GM23248 (cell line): Measurements from ENCODE around the gene MYRIP.

ENCODE experiments used
- EZH2 ChIP-seq: fragments of 200-600 bp; sonication (generic); IDR thresholded peaks from 2 replicates; pipeline ENCODE4 v1.6.1; 2018; ENCODE audit warnings: antibody characterized with exemption, mild to moderate bottlenecking; ENCODE audit not compliant: insufficient read depth, poor library complexity, severe bottlenecking
- EZH2phosphoT487 ChIP-seq: fragments of 200-600 bp; sonication (generic); IDR thresholded peaks from 2 replicates; pipeline ENCODE4 v1.6.1; 2018; ENCODE audit warnings: antibody characterized with exemption, moderate library complexity, mild to moderate bottlenecking, low read depth; ENCODE audit not compliant: insufficient read depth

DNA sequence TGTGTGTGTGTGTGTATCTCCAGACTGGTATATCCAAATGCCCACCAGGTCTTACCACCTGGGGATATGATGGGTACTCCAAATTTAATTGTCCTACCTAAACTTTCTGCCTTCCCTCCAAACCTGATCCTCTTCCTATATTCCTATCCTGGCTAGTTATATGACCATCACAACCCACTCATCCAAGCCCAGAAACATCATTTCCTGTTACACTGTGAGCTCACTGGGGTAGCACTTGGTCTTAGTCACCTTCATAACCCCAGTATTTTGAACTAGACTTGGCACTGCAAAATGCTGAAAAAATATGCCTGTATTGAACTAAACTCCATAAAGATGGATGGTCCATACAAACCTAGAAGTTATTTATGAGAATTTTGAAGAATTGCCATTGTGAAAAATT is 321.3 kb downstream of the MYRIP start:
- TF ChIP-seq EZH2phosphoT487 = no peak
- no peak for TF ChIP-seq EZH2
